A549 (cell line): ENCODE data around the gene SMIM29. TPM values are rescaled to one million over a fixed set of nuclear protein-coding genes. Genes with fewer than 3 reads are reported as not detected.

ENCODE experiments used
- ATAC-seq, 2 experiments: fragments of 200-7000 bp in 1 of 2; fragments of >200 bp in 1 of 2; cut with Nextera tagmentation in 1 of 2; cut with Tn5 transposase in 1 of 2; 3 replicates each; pipeline versions ENCODE4 v1.8.0 to v1.9.1; 2018 to 2020; ENCODE audit warnings: mild to moderate bottlenecking in 1 of 2, moderate library complexity in 1 of 2
- CTCF ChIA-PET: fragments of 300-600 bp; sonication (Branson Sonifier 250); formaldehyde crosslinking; extraction: SDS; loops from one replicate; lab custom pipeline; 2021; ENCODE audit warnings: antibody characterized with exemption, inconsistent platforms; lab: Yijun Ruan, JAX
- POLR2A ChIA-PET: fragments of 350-600 bp; formaldehyde crosslinking; extraction: SDS; loops from one replicate; lab custom pipeline; 2021; ENCODE audit warnings: antibody characterized with exemption, inconsistent platforms; lab: Yijun Ruan, JAX
- DNase-seq, 2 experiments: peaks; one replicate each; pipeline versions ENCODE4 v3.0.0 to v3.0.0-alpha.2; 2011 to 2016; ENCODE audit warnings: low read depth in 1 of 2, low spot score in 1 of 2
- FAIRE-seq: peaks from 2 replicates; lab custom pipeline; 2011; peaks lifted over from hg19 to GRCh38; lab: Jason Lieb, UNC
- H3K27ac ChIP-seq, 2 experiments: fragments of >200 bp; sonication (Bioruptor Twin); formaldehyde crosslinking; 3 replicates each; pipeline ENCODE4 v1.5.1; 2016 to 2017
- H3K4me1 ChIP-seq: fragments of >200 bp; sonication (Bioruptor Twin); formaldehyde crosslinking; 3 replicates; pipeline ENCODE4 v1.6.1; 2016
- H3K4me2 ChIP-seq: fragments of >200 bp; sonication (Bioruptor Twin); formaldehyde crosslinking; 3 replicates; pipeline ENCODE4 v1.6.1; 2016
- H3K4me3 ChIP-seq: fragments of >200 bp; sonication (Bioruptor Twin); formaldehyde crosslinking; 3 replicates; pipeline ENCODE4 v1.5.1; 2016
- H3K9me3 ChIP-seq: fragments of >200 bp; sonication (Bioruptor Twin); formaldehyde crosslinking; 3 replicates; pipeline ENCODE4 v1.6.1; 2016
- CBX2 ChIP-seq: fragments of 200-600 bp; sonication (generic); IDR thresholded peaks from 2 replicates; pipeline ENCODE4 v1.6.1; 2016; ENCODE audit warnings: low read depth, mild to moderate bottlenecking, borderline replicate concordance
- EHF ChIP-seq: fragments of 250-450 bp; sonication (Bioruptor Pico); IDR thresholded peaks from 2 replicates; pipeline ENCODE4 v1.5.0; 2020; ENCODE audit warnings: mild to moderate bottlenecking
- EHMT2 ChIP-seq: fragments of 200-600 bp; sonication (generic); IDR thresholded peaks from 2 replicates; pipeline ENCODE4 v1.6.1; 2016; ENCODE audit warnings: antibody characterized with exemption, low read depth, mild to moderate bottlenecking, moderate library complexity
- EP300 ChIP-seq, 2 experiments: fragments of >200 bp; sonication (Bioruptor Twin); formaldehyde crosslinking; IDR thresholded peaks; 2 replicates in 1 of 2; 3 replicates in 1 of 2; pipeline ENCODE4 v1.6.1; 2016 to 2017
- ESRRA ChIP-seq: fragments of 150-350 bp; IDR thresholded peaks from 2 replicates; pipeline ENCODE4 v1.6.1; 2014; ENCODE audit warnings: mild to moderate bottlenecking, low read length, borderline replicate concordance
- HEYL ChIP-seq: fragments of 250-450 bp; sonication (Bioruptor Pico); IDR thresholded peaks from 2 replicates; pipeline ENCODE4 v1.8.0; 2021; ENCODE audit warnings: mild to moderate bottlenecking, moderate library complexity
- HOXA7 ChIP-seq: fragments of 250-450 bp; sonication (Bioruptor Pico); IDR thresholded peaks from 2 replicates; pipeline ENCODE4 v1.5.0; 2020; ENCODE audit warnings: mild to moderate bottlenecking, moderate library complexity
- HOXB5 ChIP-seq: fragments of 250-450 bp; sonication (Bioruptor Pico); IDR thresholded peaks from 2 replicates; pipeline ENCODE4 v1.5.0; 2020; ENCODE audit warnings: mild to moderate bottlenecking, moderate library complexity
- JUN ChIP-seq, 2 experiments: fragments of >200 bp; sonication (Bioruptor Twin); formaldehyde crosslinking; IDR thresholded peaks; 2 replicates in 1 of 2; 3 replicates in 1 of 2; pipeline ENCODE4 v1.6.1; 2016 to 2017
- KDM5A ChIP-seq: fragments of 200-600 bp; sonication (generic); IDR thresholded peaks from 2 replicates; pipeline ENCODE4 v1.6.1; 2016; ENCODE audit warnings: antibody characterized with exemption, mild to moderate bottlenecking
- NR3C1 ChIP-seq: fragments of >200 bp; sonication (Bioruptor Twin); formaldehyde crosslinking; IDR thresholded peaks from 3 replicates; pipeline ENCODE4 v1.6.1; 2017
- POLR2AphosphoS2 ChIP-seq: conservative IDR thresholded peaks from 2 replicates; pipeline ENCODE4 v1.6.1; 2012; ENCODE audit warnings: low read length, improper control_type of control experiment, inconsistent platforms
- RAD21 ChIP-seq, 2 experiments: fragments of >200 bp in 1 of 2; sonication (Bioruptor Twin) in 1 of 2; formaldehyde crosslinking in 1 of 2; IDR thresholded peaks in 1 of 2; conservative IDR thresholded peaks in 1 of 2; 2 replicates in 1 of 2; 3 replicates in 1 of 2; pipeline ENCODE4 v1.6.1; 2012 to 2018; ENCODE audit warnings: inconsistent platforms in 1 of 2
- RARB ChIP-seq: fragments of 250-450 bp; sonication (Bioruptor Pico); IDR thresholded peaks from 2 replicates; pipeline ENCODE4 v1.8.0; 2021; ENCODE audit warnings: mild to moderate bottlenecking, moderate library complexity
- RCOR1 ChIP-seq: fragments of 150-350 bp; IDR thresholded peaks from 2 replicates; pipeline ENCODE4 v1.6.1; 2014; ENCODE audit warnings: antibody characterized with exemption, low read length, low read depth
- RNF2 ChIP-seq: fragments of 200-600 bp; sonication (generic); IDR thresholded peaks from 2 replicates; pipeline ENCODE4 v1.6.1; 2016; ENCODE audit warnings: low read depth, mild to moderate bottlenecking, antibody characterized with exemption, moderate library complexity, borderline replicate concordance
- SMC3 ChIP-seq: fragments of >200 bp; sonication (Bioruptor Twin); formaldehyde crosslinking; IDR thresholded peaks from 3 replicates; pipeline ENCODE4 v1.6.1; 2018; ENCODE audit warnings: inconsistent platforms
- SREBF2 ChIP-seq: fragments of 450-650 bp; IDR thresholded peaks from 2 replicates; pipeline ENCODE4 v1.6.1; 2014; ENCODE audit warnings: mild to moderate bottlenecking, moderate library complexity
- TFCP2L1 ChIP-seq: fragments of 250-450 bp; sonication (Bioruptor Pico); IDR thresholded peaks from 2 replicates; pipeline ENCODE4 v1.5.0; 2021; ENCODE audit warnings: mild to moderate bottlenecking
- TP53 ChIP-seq: fragments of 250-450 bp; sonication (Bioruptor Pico); IDR thresholded peaks from 2 replicates; pipeline ENCODE4 v1.5.0; 2021; ENCODE audit warnings: mild to moderate bottlenecking, moderate library complexity
- ZC3H11A ChIP-seq: fragments of 450-650 bp; IDR thresholded peaks from 2 replicates; pipeline ENCODE4 v1.6.1; 2014; ENCODE audit warnings: antibody characterized with exemption, mild to moderate bottlenecking
- ZFP36 ChIP-seq: fragments of 450-650 bp; IDR thresholded peaks from 2 replicates; pipeline ENCODE4 v1.6.1; 2014; ENCODE audit warnings: borderline replicate concordance; ENCODE audit not compliant: partially characterized antibody
- WGBS: methylation state at CpG from one replicate; pipeline ENCODE4 v1.1.6; 2017; ENCODE audit errors: missing lambda C conversion rate; 5-methylcytosine and 5-hydroxymethylcytosine counted together
- polyA plus RNA-seq, 4 experiments: library from polyadenylated mRNA; depleted of rRNA in 3 of 4; stranded (reverse); fragments of >200 nt; fragmentation: RNase III in 1 of 4; extraction: RNeasy Plus Mini Kit Qiagen cat#74134 plus additional on column Dnase treatment in 1 of 4; gene quantifications; 2 replicates in 3 of 4; 3 replicates in 1 of 4; pipeline ENCODE4 v1.2.3, GENCODE V29; 2011 to 2017
- TF ChIP-seq, protein P1 (sequence below): fragments of >200 bp; sonication (Bioruptor Twin); formaldehyde crosslinking; IDR thresholded peaks from 2 replicates; pipeline ENCODE4 v1.6.1; 2016
- TF ChIP-seq, protein P2 (sequence below): IDR thresholded peaks from 2 replicates; pipeline ENCODE4 v1.6.1; 2012
- TF ChIP-seq, protein P3 (sequence below): fragments of 150-350 bp; IDR thresholded peaks from 2 replicates; pipeline ENCODE4 v1.6.1; 2014; ENCODE audit warnings: low read depth, mild to moderate bottlenecking, low read length
- TF ChIP-seq, protein P4 (sequence below): fragments of 250-450 bp; sonication (Bioruptor Pico); IDR thresholded peaks from 2 replicates; pipeline ENCODE4 v1.5.0; 2021; ENCODE audit warnings: mild to moderate bottlenecking, moderate library complexity, borderline replicate concordance
- TF ChIP-seq, protein P5 (sequence below): fragments of >200 bp; sonication (Bioruptor Twin); formaldehyde crosslinking; IDR thresholded peaks from 3 replicates; pipeline ENCODE4 v1.6.1; 2016

The SMIM29 gene
- polyA plus RNA-seq, 2 of the 4 experiments (the other 2 are of a cell fraction): 8.1 to 15.4 TPM

DNA sequence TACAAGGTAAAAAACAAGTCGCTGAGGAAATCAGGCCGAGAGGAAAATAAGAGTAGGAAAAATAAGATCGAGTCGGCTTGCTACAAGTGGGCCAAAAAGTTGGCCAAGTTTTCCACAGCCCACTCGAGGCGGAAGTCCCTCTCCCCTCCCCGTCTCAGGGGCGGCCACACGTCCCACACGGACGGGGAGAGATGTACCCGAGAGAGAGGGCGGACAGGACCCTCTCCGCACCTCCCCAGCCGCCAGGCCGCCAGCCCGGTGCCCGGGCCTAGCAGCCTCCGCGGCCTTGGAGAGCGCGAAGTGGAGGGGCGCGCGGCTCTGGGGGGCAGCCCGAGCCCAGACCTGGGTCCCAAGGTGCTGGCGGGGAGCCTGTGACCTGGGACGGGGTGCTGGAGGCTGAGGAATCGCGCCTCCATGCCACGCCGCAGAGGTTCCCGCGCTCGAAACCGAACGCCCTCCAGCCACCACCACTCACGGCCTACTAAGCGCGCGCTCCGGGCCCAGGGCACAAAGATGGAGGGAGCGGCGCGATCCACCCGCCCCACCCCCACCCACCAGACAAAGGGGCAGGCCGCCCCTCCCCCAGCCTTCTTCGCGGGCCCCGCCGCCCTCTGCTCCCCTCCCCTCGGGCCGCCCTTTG, 14.0 kb downstream of the SMIM29 start (continued):
- TF ChIP-seq RAD21 (conservative IDR thresholded peaks at IDR 0.05 in 1 of 2, IDR thresholded peaks at IDR 0.05 in 1 of 2) (no peak), EHMT2 (no peak), EP300 (IDR thresholded peaks at IDR 0.05) (no peak), HOXA7 (CRISPR knock-in tag) (no peak)

DNA sequence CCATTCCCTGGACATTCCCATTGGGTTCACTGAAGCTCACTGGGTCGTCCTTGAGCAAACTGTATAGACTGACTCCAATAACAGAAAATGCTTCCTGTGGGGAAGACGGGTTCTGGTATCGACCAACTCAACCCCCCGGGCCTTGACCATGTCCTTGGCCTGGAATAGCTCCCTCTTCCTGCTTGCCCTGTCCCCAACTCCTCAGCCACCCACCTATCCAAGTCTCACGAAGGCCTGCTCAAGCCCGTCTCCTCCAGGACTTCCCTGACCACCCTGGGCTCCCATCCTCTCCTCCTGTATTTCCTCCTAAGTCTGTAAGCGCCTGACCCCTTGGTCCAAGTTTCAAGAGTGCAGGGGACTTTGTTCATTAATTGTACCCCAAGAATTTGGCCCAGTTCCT, 14.9 kb downstream of the SMIM29 start:
- Histone ChIP-seq H3K4me2 (no peak overlapping the region), H3K4me3 (no peak overlapping the region), H3K27ac (peak overlapping the region in 1 of 2 experiments; percentile 99; a peak in 1 of 6 replicates), H3K4me1 (peaks cover 20% of the 10 kb centered on the region), H3K9me3 (no peaks in the 10 kb centered on the region)
- no peak for TF ChIP-seq TP53 (CRISPR knock-in tag)
- TF ChIP-seq JUN (IDR thresholded peaks at IDR 0.05): no peak
- no peak for TF ChIP-seq POLR2AphosphoS2
- no peak for TF ChIP-seq NR3C1
- TF ChIP-seq RCOR1: no peak
- TF ChIP-seq, protein P1, sequence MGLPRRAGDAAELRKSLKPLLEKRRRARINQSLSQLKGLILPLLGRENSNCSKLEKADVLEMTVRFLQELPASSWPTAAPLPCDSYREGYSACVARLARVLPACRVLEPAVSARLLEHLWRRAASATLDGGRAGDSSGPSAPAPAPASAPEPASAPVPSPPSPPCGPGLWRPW: no peak
- no peak for TF ChIP-seq TFCP2L1
- TF ChIP-seq SMC3: no peak
- no peak for TF ChIP-seq CBX2
- TF ChIP-seq HOXB5 (CRISPR knock-in tag): no peak
- no peak for TF ChIP-seq SREBF2
- no peak for TF ChIP-seq KDM5A
- TF ChIP-seq, protein P2, sequence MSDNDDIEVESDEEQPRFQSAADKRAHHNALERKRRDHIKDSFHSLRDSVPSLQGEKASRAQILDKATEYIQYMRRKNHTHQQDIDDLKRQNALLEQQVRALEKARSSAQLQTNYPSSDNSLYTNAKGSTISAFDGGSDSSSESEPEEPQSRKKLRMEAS: no peak
- no peak for TF ChIP-seq RARB
- no peak for TF ChIP-seq ESRRA
- TF ChIP-seq ZFP36: no peak
- no peak for TF ChIP-seq RAD21 (conservative IDR thresholded peaks at IDR 0.05 in 1 of 2, IDR thresholded peaks at IDR 0.05 in 1 of 2)
- TF ChIP-seq, protein P3, sequence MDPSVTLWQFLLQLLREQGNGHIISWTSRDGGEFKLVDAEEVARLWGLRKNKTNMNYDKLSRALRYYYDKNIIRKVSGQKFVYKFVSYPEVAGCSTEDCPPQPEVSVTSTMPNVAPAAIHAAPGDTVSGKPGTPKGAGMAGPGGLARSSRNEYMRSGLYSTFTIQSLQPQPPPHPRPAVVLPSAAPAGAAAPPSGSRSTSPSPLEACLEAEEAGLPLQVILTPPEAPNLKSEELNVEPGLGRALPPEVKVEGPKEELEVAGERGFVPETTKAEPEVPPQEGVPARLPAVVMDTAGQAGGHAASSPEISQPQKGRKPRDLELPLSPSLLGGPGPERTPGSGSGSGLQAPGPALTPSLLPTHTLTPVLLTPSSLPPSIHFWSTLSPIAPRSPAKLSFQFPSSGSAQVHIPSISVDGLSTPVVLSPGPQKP: no peak
- DNase-seq (no peak), FAIRE-seq (no peak), ATAC-seq (no peak)
- ChIA-PET POLR2A (interaction anchor here (1.2 kb wide), 1 partner anchor 11 kb away, joined by 3 read pairs; no protein-coding TSS in a partner anchor), CTCF (interaction anchor here (1.1 to 4.7 kb wide), 3 partner anchors 11 to 38 kb away, joined by 4 to 18 read pairs (median 5); no protein-coding TSS in a partner anchor)
- 100% methylated on average over 7 of the region's 7 CpGs for WGBS

DNA sequence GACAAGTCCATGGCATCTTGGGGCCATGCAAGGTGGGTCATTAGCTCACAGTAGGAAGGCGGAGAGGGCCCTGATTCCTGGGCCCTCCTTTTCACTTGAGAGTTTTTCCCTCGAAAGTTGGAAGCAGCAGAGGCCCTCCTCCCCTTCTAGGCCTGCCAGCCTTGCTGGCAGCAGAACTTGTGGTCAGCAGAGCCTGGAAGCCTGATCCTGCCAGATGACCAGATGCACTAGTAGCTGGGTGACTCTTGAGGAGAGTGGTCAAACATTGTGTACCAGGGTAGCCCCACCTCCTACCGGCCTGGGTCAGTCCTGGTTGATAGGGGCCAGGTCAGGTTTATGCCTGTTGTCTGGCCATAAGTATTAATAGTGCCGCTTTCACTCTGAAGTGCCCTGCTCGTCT, 15.9 kb downstream of the SMIM29 start:
- ATAC-seq: no peak
- ChIA-PET CTCF (interaction anchor here (0.9 to 4.7 kb wide), 3 partner anchors 10 to 37 kb away, joined by 3 to 18 read pairs (median 5); no protein-coding TSS in a partner anchor), POLR2A (no interaction called here)

More for the DNA sequence above, 15.9 kb downstream of the SMIM29 start:
- Histone ChIP-seq H3K4me3 (no peak overlapping the region), H3K27ac (peak overlapping the region in 1 of 2 experiments; percentile 39; a peak in 1 of 6 replicates), H3K9me3 (no peaks in the 10 kb centered on the region), H3K4me1 (peaks cover 17% of the 10 kb centered on the region), H3K4me2 (no peak overlapping the region)
- DNase-seq (no peak), FAIRE-seq (no peak)
- no peak for TF ChIP-seq ZFP36
- no peak for TF ChIP-seq RNF2
- TF ChIP-seq, protein P4, sequence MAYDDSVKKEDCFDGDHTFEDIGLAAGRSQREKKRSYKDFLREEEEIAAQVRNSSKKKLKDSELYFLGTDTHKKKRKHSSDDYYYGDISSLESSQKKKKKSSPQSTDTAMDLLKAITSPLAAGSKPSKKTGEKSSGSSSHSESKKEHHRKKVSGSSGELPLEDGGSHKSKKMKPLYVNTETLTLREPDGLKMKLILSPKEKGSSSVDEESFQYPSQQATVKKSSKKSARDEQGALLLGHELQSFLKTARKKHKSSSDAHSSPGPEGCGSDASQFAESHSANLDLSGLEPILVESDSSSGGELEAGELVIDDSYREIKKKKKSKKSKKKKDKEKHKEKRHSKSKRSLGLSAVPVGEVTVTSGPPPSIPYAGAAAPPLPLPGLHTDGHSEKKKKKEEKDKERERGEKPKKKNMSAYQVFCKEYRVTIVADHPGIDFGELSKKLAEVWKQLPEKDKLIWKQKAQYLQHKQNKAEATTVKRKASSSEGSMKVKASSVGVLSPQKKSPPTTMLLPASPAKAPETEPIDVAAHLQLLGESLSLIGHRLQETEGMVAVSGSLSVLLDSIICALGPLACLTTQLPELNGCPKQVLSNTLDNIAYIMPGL (CRISPR knock-in tag): no peak
- TF ChIP-seq, protein P5, sequence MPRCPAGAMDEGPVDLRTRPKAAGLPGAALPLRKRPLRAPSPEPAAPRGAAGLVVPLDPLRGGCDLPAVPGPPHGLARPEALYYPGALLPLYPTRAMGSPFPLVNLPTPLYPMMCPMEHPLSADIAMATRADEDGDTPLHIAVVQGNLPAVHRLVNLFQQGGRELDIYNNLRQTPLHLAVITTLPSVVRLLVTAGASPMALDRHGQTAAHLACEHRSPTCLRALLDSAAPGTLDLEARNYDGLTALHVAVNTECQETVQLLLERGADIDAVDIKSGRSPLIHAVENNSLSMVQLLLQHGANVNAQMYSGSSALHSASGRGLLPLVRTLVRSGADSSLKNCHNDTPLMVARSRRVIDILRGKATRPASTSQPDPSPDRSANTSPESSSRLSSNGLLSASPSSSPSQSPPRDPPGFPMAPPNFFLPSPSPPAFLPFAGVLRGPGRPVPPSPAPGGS: no peak
- no peak for TF ChIP-seq ZC3H11A
- TF ChIP-seq HEYL (CRISPR knock-in tag): no peak
- no peak for TF ChIP-seq NR3C1
- TF ChIP-seq JUN (IDR thresholded peaks at IDR 0.05): no peak
- TF ChIP-seq, protein P1: no peak
- no peak for TF ChIP-seq EHF
- WGBS: 88% methylated on average over 4 of the region's 5 CpGs
